A549 treated with AZD2906 at 1 μM for 4 hours (cell line): ENCODE measurements around the gene EVA1C. TPM values are rescaled to one million over a fixed set of nuclear protein-coding genes. Genes with fewer than 3 reads are reported as not detected.

Experiments
- total RNA-seq: library from RNA; stranded (reverse); fragments of 200-300 nt; extraction: Qiagen RNA extraction; gene quantifications from 5 replicates; pipeline ENCODE4 v1.2.3, GENCODE V29; 2022

Gene EVA1C, protein sequence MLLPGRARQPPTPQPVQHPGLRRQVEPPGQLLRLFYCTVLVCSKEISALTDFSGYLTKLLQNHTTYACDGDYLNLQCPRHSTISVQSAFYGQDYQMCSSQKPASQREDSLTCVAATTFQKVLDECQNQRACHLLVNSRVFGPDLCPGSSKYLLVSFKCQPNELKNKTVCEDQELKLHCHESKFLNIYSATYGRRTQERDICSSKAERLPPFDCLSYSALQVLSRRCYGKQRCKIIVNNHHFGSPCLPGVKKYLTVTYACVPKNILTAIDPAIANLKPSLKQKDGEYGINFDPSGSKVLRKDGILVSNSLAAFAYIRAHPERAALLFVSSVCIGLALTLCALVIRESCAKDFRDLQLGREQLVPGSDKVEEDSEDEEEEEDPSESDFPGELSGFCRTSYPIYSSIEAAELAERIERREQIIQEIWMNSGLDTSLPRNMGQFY
- 49.3 to 58.4 TPM (median 56.6 TPM) in 5 replicates for total RNA-seq

DNA sequence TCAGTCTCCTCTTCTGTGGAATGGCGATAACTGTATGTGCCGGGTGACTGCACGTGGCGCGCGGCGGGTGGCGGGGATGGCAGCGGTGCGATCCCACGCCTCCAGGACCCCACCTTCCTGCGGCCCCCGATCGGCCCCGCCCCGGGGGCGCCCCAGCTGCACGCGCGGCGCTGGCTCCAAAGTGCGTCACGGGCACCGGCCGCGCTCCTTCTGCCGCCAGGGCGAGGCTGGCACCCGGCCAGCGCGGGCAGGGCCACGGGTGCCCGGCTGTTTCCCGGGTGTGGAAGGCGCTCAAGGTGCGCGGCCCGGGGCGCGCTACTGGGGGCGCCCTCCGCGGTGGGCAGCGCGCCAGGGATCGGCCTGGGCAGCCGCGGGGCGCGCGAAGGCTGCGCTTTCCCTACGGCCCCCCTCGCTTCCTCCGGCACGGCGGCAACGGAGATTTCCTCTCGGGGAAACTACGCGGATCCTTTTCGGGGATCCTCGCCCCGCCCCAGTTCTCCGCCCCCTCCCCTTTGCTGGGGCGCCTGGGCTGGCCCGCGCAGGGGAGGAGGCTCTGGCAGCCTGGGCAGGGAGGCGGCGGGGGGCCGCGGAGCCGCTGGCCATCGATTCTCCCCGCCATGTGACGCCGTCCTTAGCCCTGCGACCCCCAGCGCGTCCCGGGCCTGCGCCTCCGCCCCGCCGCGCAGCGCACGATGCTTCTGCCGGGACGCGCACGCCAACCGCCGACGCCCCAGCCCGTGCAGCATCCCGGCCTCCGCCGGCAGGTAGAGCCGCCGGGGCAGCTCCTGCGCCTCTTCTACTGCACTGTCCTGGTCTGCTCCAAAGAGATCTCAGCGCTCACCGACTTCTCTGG lies at the start of gene EVA1C:
Gene EVA1C (plus strand): TSS at position 545 of the 853 bp plus-strand sequence. CDS start 148 bp downstream, at position 693.

DNA sequence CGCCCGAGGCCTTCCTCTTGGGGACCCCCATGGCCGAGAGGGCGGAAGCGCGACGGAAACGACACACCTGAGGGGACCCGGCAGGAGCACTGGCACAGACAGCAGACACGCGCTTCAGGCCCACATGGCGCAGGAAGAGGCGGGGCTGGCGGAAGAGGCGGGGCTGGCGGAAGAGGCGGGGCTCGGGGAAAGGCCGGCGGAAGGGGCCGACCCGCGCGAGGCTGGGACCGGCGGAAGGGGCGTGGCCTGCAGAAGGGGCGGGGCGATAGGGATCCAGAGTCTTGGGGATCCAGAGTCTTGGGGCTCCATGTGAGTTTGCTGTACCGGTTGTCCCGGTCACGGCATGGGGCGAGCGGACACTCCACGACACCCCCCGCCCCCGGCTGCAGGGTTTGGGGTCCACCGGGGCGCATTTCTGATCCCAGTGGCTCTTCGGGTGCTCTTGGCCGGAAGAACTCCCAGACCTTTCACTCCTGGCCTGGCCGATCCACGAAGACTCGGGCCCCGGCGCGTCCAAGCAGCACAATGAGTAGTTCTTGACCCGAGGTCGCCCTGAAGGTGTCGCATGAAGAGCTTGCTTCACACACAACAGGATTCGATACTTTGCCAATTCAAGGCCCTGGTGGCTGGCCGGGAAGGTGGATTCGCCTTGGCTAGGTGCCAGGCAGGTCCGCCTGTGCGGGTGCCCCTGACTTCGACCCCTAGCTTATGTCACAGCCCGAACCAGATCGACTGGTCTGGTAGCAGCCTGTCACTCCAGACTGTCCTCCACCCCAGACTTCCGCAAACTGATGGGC lies 19.4 kb upstream of the EVA1C start, which contains the start of gene URB1:
Gene URB1 (minus strand): TSS at position 133 of the 797 bp plus-strand sequence. CDS start 102 bp downstream, at position 31.

Other genes with a start within 250 kb of the EVA1C start
- 14.6 to 16.5 TPM (median 15.2 TPM) in 5 replicates for gene MIS18A, start 133.7 kb upstream of the EVA1C start, total RNA-seq
- gene MRAP, start 113.9 kb upstream of the EVA1C start, total RNA-seq = not detected in 5 replicates
- 11.4 to 13.8 TPM (median 12.8 TPM) in 5 replicates for gene URB1, start 19.7 kb upstream of the EVA1C start, total RNA-seq
- gene TCP10L, start 172.8 kb downstream of the EVA1C start, total RNA-seq = 0.27 to 0.89 TPM (median 0.70 TPM) in 5 replicates
- gene CFAP298, start 199.7 kb downstream of the EVA1C start, total RNA-seq = 25.0 to 31.4 TPM (median 29.3 TPM) in 5 replicates